Central memory CD4-positive, alpha-beta T cell (primary cell): ENCODE data around the gene RNF31.

Source experiments
- DNase-seq: peaks from one replicate; pipeline ENCODE4 v3.0.0; 2022

Gene RNF31

DNA sequence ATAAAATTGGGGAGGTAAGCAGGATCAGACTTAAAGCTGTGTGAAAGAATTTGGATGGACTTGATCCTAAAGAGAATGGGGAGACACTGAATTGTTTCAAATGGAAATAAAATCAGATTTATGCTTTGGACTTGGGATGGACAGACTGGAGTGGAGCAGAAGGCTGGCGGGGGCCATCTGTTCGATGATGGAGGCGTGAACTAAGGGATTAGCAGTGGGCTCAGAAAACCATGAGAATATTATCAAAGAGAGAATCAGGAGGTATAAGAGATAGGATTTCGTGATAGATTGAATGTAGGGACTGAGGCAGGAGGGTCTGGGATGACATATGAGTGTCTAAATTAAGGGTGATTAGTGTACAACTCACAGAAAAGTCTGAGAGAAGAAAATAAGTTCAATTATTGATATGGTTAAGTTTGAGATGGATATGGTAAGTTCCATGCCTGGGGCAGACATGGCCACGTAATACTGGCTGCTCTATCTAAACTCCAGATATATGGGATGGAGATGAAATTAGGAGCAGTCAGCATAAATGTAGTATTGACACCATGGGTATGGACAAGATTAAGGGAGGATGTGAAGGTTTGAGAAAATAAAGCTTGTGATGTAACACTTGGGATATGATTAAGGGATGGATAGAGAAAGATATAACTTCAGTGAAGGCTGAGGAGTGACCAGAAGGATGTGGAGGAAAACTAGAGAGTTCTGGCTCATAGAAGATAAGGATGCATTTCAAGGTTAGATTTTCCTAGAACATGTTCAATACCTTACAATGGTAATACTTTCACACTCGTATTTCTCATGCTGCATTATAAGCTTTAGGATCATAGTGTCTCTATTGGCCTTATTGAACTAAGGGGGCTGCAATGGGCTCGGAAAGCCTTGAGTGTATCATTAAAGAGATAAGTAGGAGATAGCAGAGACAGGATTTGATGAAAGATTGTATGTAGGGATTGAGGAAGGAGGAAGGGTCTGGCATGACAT lies 57.2 kb downstream of the RNF31 start:
- DNase-seq = no peak

DNA sequence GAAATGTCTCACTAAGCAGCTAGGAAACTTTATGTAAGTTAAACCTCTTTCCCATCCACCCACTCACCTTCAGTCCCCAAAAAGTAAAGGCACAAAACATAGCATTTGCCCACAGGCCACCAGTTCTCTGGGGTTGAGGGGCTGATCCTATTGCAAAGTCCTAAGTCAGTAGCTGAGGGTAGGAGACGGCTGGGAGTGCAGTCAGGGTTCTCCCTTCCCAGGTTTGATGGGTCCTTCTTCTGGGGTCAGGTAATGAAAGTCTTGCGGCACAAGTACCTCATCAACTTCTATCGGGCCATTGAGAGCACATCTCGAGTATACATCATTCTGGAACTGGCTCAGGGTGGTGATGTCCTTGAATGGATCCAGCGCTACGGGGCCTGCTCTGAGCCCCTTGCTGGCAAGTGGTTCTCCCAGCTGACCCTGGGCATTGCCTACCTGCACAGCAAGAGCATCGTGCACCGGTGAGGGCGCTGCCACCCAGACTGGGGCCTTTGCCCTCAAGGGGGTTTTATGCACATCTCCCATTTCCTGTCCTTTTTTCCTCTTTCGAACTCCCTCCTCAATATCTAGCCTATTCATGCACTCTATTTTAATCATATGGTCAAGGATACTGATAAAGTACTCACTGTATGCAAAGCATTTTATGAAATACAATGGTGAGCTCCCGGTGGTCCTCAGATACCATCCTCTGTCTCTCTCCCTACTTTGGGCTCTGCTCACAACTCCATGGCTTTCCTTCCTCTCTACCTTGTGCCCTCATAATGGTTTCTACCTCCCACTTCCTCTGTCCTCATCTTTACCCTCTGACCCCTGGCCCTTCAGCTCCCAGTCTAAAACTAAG lies 59.2 kb downstream of the RNF31 start:
- no peak for DNase-seq

DNA sequence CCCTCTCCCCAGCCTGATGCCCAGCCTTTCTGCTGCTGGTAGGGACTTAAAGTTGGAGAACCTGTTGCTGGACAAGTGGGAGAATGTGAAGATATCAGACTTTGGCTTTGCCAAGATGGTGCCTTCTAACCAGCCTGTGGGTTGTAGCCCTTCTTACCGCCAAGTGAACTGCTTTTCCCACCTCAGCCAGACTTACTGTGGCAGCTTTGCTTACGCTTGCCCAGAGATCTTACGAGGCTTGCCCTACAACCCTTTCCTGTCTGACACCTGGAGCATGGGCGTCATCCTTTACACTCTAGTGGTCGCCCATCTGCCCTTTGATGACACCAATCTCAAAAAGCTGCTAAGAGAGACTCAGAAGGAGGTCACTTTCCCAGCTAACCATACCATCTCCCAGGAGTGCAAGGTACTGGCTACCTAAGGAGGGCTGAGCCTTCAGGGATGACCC lies 59.8 kb downstream of the RNF31 start:
- no peak for DNase-seq

DNA sequence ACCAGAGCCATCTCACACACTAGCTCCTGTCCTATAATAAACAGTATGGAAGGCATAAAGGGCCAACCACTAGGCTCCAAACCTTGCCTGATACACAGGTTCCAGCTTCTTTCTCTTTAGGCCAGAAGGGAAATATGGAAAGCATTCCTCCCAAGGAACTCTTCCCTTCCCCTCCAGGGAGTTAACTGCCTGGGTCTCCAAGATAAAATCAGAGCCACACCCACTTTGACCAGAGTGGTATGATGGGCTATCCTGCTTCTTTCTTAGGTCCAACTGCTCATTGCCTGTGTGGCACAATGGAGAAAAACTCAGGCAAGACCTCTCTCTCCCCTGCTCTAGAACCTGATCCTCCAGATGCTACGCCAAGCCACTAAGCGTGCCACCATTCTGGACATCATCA lies 60.3 kb downstream of the RNF31 start:
- DNase-seq = no peak
